ENCODE results near the gene CPPED1.

CPPED1 gene

GRCh38 chr16:12679660-12680272 is 123.9 kb downstream of the CPPED1 start:
- no peak for DNase-seq (ENCODE audit: low spot score)

GRCh38 chr16:12678983-12679382 is 124.7 kb downstream of the CPPED1 start:
- no peak for DNase-seq (ENCODE audit: low spot score)

- peak; percentile 3 for DNase-seq (ENCODE audit: low spot score)
These were observed 126.2 kb downstream of the CPPED1 start for GRCh38 chr16:12677502-12677901.

GRCh38 chr16:12675852-12676251 is 127.8 kb downstream of the CPPED1 start:
- DNase-seq (ENCODE audit: low spot score), result no peak

- no peak for DNase-seq (ENCODE audit: low spot score)
These were observed 128.6 kb downstream of the CPPED1 start for GRCh38 chr16:12675046-12675445.

GRCh38 chr16:12674524-12674923 is 129.2 kb downstream of the CPPED1 start:
- DNase-seq (ENCODE audit: low spot score), result no peak

GRCh38 chr16:12674071-12674470 is 129.6 kb downstream of the CPPED1 start:
- no peak for DNase-seq (ENCODE audit: low spot score)

- no peak for DNase-seq (ENCODE audit: low spot score)
These were observed 130.2 kb downstream of the CPPED1 start for GRCh38 chr16:12673466-12673865.

- no peak for DNase-seq (ENCODE audit: low spot score)
These were observed 130.7 kb downstream of the CPPED1 start for GRCh38 chr16:12672986-12673385.

- no peak for DNase-seq (ENCODE audit: low spot score)
These were observed 133.8 kb downstream of the CPPED1 start for GRCh38 chr16:12669908-12670307.

GRCh38 chr16:12667909-12668308 is 135.8 kb downstream of the CPPED1 start:
- no peak for DNase-seq (ENCODE audit: low spot score)

GRCh38 chr16:12664164-12664733 is 139.4 kb downstream of the CPPED1 start:
- no peak for DNase-seq (ENCODE audit: low spot score)

GRCh38 chr16:12661656-12662172 is 142.0 kb downstream of the CPPED1 start:
- DNase-seq (ENCODE audit: low spot score), result peak; percentile 41

- DNase-seq (ENCODE audit: low spot score), result no peak
These were observed 143.8 kb downstream of the CPPED1 start for GRCh38 chr16:12659871-12660270.

- DNase-seq (ENCODE audit: low spot score), result no peak
These were observed 145.2 kb downstream of the CPPED1 start for GRCh38 chr16:12658506-12658905.

- no peak for DNase-seq (ENCODE audit: low spot score)
These were observed 148.2 kb downstream of the CPPED1 start for GRCh38 chr16:12655537-12655936.

- no peak for DNase-seq (ENCODE audit: low spot score)
These were observed 149.8 kb downstream of the CPPED1 start for GRCh38 chr16:12653820-12654392.

- no peak for DNase-seq (ENCODE audit: low spot score)
These were observed 150.8 kb downstream of the CPPED1 start for GRCh38 chr16:12652924-12653323.

- DNase-seq (ENCODE audit: low spot score), result no peak
These were observed 151.7 kb downstream of the CPPED1 start for GRCh38 chr16:12651765-12652512.

- no peak for DNase-seq (ENCODE audit: low spot score)
These were observed 154.3 kb downstream of the CPPED1 start for GRCh38 chr16:12649356-12649755.

- no peak for DNase-seq (ENCODE audit: low spot score)
These were observed 157.0 kb downstream of the CPPED1 start for GRCh38 chr16:12646490-12647274.

- no peak for DNase-seq (ENCODE audit: low spot score)
These were observed 157.6 kb downstream of the CPPED1 start for GRCh38 chr16:12646098-12646489.
